TTC549 (cell line): Measurements from ENCODE around the gene ELP5.
A peak's percentile ranks its signal among the peaks of the same experiment; 100 is the strongest.

Experiments
- FAIRE-seq: peaks from 2 replicates; lab custom pipeline; 2012; peaks lifted over from hg19 to GRCh38; lab: Jason Lieb, UNC

Gene ELP5

DNA sequence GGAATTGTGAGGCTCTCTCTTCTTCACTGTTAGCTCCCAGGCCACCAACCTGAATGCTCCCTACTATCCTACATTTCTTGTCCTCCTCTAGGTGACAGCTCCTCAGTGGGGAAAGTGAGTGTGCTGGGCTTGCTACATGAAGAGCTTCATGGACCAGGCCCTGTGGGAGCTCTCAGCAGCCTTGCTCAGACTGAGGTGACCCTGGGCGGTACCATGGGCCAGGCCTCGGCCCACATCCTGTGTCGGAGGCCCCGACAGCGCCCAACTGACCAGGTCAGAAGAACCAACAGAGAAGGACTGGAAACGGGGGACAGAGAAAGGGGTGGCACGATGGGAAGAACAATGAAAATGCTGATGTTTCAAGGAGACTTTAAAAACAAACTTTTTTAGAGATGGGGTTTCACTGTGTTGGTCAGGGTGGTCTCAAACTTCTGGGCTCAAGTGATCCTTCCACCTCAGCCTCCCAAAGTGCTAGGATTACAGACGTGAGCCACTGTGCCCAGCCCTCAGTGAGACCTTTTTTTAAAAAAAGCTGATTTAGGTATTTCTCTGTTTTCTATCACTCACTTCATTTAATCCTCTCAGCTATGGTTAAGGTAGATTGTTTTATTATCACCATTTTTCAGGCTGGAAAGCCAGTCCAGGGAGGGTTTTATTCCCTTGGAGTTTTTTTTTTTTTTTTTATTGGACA is 4.9 kb downstream of the ELP5 start:
- FAIRE-seq: no peak

DNA sequence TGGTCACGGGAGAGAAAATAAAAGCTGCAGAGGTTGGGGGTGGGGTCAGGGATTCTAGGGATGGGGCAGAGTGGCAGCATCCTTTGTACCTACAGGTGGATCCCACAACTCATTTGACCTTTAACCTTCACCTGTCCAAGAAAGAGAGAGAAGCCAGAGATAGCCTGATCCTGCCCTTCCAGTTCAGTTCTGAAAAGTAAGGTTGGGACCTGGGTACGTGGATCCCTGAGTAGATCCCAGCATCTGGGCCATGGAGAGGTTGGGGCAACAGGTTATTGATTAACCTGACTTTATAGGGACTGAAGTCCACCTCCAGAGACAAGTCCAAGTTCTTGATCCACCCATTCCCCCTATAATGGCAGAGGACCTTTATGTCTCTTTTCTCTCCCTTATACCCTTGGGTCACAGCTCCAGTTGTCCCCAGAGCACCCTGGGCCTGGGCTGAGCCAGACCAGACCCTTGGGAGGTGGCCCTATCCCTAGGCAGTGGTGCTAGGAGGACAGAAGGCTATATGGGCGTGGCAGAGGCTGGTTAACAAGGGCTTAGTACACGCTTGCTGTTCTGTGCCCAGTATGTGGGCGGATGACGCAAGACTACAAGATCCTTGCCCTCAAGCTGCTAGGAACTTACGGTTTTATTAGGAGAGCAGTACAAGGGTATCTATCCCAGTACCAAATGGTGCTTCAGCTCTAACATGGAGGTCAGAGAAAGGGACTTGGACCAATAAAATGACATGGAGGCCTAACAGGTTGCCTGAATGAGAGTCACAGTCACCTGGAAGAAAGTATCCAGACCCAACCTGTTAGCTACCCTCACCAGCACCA is 6.9 kb downstream of the ELP5 start:
- no peak for FAIRE-seq

DNA sequence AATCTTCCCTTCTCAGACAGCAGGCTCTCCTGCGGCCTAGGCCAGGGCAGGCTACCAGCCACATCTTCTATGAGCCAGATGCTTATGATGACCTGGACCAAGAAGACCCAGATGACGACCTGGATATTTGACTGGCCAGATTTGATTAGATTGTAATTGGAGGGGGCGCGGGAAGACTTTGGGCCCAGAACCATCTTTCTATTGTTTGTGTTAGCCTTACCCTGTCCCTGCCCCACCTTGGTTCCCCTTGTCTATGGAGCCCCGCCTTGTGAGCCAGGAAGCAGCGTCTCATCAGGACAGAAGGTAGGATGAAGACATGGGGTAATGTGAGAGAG is 7.5 kb downstream of the ELP5 start:
- no peak for FAIRE-seq

DNA sequence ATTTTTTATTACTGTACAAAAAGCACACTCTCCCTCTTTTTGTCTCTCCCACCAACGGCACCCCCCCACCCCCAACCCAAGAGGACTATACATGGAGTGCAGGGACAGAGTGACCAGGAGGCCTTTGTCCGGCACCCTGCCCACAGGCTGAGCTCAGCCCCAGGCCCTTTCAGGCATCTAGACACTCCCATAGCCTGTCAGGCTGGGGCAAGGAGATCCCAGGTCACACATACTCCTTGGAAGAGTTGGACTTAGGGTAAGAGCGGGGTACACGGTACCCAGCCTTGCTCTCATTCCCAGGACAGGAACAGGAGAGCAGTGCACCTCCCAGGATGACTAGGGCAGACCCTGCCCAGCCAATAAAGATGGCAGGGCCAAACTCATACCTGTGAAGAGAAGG is 8.1 kb downstream of the ELP5 start:
- no peak for FAIRE-seq

DNA sequence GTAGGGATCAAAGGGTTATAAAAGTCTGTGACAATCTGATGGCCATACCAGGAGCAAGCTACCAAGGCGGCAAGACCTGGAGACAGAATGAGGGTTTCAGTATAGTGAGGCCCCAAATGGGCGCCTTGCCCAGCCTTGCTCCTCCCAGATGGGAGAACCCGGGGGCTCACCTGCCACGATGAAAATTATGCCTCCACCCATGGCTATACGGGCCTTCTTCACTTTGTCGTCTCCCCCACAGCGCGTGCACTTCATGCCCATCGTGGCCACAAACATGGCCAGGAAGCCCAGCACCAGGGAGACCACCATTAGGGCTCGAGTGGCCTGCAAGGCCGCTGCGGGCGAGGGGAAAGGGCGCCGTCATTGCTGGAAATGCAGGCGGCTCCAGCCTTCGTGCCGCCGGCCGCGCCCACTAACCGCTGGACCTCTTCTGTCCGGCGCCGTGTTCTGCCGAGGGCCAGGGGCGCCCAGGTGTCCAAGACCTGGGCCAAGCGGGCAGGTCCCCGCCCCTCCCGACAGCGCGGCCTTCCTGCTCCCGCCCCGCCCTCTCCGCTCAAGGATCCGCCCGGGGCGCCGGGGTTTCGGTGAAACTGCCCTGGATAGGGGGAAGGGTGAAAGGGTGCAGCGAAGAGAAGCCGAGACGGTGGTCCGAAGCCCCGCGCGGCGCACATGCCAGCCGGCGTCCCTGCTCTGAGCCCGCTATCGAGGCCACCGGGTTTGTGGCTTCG is 8.8 kb downstream of the ELP5 start:
- no peak for FAIRE-seq

DNA sequence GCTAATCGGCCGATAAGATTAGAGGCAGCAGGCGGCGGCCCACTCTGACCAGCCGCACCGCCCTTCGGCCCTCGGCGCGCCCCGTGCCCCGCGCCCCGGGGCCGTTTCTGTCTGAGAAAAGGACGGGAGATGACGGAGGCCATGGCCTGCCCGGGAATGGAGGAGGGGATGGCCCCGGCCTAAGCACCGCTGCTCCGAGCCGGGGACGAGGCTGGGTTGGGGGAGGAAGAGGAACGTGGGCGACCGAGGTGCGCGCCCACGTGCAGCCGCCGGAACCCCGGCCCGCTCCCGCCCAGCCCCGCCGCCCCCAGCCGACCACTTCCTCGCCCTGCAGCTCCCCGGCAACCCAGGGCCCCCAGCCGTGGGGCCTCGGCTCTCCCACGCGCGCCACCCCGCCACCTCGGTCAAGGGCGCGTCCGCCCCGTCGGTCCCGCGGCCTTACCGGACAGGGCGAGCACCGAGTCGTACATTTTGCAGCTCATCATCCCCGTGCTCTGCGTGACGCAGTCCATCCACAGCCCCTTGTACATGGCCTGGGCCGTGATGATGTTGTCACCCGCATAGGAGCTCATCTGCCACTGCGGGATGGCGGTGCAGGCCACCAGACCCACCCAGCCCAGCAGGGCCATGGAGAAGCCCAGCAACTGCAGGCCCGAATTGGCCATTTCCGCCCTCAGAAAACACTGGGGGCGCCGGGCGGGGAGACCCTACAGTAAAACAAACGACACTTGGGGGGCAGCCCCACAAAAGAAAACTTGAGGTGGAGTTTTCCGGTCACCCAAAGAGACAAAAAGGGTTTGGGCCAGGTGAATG is 9.6 kb downstream of the ELP5 start:
- no peak for FAIRE-seq

DNA sequence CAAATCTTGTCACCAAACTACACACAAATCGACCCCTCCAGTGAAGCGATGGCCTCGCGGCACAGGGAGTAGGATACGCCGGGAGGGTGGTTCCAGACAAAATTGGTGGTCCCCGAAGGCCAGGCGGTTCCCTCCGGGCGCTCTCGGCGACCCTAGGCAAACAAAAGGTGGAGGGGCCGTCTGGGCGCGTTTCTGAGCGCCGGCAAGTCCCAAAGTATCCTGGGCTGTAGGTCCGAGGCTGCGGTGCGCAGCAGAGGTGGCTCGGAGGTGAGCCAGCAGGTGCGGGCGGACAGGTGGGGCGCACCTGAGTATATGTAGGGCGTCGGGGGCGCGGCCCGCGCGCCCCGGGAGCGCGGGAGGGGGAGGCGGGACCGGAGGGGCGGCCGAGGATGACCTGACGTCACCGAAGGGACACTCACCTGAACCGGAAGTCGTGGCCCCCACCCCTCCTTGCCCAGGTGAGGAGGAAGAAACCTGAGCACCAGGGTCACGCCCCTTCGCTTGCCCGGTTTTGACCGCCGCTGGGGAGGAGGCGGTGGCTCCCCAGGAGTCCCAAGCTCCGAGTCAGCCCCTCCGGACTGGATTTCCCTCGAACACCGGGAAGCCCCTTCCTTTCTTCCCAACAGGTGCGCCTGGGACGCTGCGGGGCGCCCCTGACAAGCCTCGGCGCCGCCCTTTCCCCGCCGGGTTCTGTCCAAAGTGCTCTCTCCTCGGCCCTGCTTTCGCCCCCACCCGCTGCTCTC is 10.3 kb downstream of the ELP5 start, which contains the start of gene CLDN7:
Gene CLDN7, minus strand, starts transcription at position 287 of the 743 bp plus-strand sequence. CDS start 435 bp downstream, outside the sequence.
- FAIRE-seq: no peak

DNA sequence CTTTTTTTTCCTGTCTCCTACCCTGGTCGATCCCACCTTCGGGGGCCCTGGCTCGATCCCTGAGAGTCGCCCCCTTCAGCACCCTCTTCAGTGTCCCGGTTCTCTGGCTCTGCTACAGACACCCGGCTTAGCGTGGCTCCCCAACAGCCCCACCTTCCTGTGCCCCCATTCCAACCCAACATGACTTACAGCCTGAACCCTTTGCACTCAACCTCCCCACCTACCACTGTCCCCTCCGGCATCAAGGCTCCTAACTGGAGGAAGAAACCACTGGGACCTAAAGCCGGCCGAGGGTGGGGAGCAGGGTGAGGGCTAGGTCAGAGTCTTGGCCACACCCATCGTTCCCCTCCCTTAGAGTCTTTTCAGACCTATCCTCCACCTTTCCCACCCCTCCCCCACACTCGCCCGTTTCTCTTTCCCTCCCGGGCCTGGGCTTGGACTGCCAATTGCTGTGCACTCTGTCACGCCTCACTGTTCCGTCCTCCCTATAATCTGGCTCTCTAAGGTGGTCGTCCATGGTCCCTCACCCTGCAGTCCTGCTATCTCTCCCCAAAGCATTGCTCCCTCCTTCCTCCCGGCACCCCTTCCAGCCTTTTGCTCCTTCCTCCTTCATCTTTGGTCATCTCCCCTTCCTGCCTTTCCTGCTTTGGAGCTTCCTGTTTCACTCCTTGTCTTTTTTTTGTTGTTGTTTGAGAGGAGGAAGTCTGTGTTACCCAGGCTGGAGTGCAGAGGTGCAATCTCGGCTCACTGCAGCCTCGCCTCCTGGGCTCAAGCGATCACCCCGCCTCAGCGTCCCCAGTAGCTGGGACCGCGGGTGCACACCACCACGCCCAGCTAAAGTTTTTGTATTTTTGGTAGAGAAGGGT is 11.2 kb downstream of the ELP5 start:
- no peak for FAIRE-seq

- FAIRE-seq: no peak
These were observed 11.7 kb downstream of the ELP5 start for GRCh38 chr17:7263801-7264078.

DNA sequence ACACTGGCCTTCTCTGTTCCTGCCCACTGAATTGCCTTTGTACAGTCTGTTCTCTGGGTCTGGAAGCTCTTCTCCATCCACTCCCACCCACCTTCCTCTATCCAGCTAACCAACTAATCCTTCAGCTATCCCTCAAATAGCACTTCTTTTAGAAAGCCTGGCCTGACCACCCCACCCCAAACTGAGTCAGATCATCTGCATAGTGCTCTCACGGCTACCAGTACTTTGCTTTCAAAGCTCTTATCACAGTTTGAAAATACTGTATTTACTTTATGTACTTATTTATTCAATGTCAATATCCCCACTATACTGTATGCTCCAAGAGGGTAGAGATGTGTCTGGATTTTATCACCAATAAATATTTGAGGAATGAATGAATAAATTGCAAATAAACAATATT is 14.8 kb downstream of the ELP5 start:
- FAIRE-seq: no peak

- FAIRE-seq: no peak
These were observed 27.4 kb downstream of the ELP5 start for GRCh38 chr17:7279448-7279847.

DNA sequence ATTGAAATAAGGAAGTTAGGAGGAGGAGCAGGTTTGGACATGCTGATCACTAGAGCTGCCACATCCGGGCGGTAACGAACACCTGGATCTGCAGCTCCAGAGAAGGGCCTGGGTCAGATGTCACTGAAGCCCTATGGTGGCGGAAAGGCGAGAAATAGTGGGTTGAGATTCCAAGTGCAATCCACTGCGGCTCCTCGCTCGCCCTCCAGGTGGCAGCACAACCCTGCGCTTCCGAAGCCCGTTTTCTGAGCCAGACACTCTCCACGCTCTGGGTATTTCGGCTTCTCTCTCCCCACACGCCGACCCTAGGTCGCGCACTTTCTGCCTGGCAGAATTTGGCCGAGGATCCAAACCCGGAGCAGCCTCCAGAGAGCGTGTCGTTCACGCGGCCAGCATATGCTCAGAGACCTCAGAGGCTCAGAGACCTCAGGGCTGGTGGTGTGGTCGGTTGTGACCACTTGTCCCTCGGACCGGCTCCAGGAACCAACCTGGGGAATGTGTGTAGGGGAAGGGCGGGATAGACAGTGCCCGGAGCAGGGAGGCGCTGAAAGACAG is 28.6 kb downstream of the ELP5 start:
- peak; percentile 15 for FAIRE-seq

DNA sequence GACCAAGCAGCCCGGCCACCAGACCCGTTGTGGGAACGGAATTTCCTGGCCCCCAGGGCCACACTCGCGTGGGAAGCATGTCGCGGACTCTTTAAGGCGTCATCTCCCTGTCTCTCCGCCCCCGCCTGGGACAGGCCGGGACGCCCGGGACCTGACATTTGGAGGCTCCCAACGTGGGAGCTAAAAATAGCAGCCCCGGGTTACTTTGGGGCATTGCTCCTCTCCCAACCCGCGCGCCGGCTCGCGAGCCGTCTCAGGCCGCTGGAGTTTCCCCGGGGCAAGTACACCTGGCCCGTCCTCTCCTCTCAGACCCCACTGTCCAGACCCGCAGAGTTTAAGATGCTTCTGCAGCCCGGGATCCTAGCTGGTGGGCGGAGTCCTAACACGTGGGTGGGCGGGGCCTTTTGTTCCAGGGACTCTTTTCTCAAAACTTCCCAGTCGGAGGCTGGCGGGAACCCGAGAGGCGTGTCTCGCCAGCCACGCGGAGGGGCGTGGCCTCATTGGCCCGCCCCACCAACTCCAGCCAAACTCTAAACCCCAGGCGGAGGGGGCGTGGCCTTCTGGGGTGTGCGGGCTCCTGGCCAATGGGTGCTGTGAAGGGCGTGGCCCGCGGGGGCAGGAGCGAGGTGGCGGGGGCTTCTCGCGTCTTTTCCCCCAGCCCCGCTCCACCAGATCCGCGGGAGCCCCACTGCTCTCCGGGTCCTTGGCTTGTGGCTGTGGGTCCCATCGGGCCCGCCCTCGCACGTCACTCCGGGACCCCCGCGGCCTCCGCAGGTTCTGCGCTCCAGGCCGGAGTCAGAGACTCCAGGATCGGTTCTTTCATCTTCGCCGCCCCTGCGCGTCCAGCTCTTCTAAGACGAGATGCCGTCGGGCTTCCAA is 29.3 kb downstream of the ELP5 start, which contains the start of gene SLC2A4:
Gene SLC2A4, plus strand, starts transcription at position 645 of the 879 bp plus-strand sequence. Its CDS starts 217 bp downstream, at position 862.
- FAIRE-seq: peak; percentile 90

- FAIRE-seq: no peak
These were observed 30.1 kb downstream of the ELP5 start for GRCh38 chr17:7281953-7282751.

GRCh38 chr17:7282752-7283321 is 30.8 kb downstream of the ELP5 start:
- no peak for FAIRE-seq

GRCh38 chr17:7283471-7284216 is 31.6 kb downstream of the ELP5 start:
- FAIRE-seq: no peak

GRCh38 chr17:7284911-7285310 is 32.9 kb downstream of the ELP5 start:
- FAIRE-seq: no peak
